NOMO-1 treated with dmso at 0.1 percent for 144 hours (cell line): ENCODE results near the gene OR2S2.

Experiments used
- DNase-seq: peaks from one replicate; lab custom pipeline; 2025; ENCODE audit not compliant: unreplicated experiment; lab: John Stamatoyannopoulos, UW

Gene OR2S2

GRCh38 chr9:35909687-35910612 is 48.0 kb downstream of the OR2S2 start:
- DNase-seq = no peak

DNA sequence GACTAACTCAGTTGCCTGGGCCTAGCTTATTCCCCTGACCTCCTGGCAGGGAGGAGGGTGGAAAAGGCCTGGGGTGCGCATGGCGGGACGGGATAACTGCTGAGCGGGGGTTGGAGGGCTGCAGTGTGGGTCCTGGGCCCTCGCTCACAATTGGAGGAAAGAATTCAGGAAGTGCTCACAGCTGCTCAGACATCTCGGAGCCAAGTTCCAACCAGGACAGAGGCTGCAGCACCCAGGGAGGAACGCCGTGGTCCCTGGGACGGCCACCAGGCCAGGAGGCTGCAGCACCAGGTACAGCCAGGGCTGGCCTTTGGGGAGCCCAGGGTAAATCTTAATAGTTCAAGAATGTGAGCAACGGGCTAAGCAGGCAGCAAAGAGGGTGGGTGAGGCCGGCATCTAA is 48.7 kb downstream of the OR2S2 start, which contains the start of gene SPAAR:
TSS of gene SPAAR (plus strand) at position 217 of the 400 bp plus-strand sequence. CDS start 974 bp downstream, outside the sequence.
- no peak for DNase-seq

DNA sequence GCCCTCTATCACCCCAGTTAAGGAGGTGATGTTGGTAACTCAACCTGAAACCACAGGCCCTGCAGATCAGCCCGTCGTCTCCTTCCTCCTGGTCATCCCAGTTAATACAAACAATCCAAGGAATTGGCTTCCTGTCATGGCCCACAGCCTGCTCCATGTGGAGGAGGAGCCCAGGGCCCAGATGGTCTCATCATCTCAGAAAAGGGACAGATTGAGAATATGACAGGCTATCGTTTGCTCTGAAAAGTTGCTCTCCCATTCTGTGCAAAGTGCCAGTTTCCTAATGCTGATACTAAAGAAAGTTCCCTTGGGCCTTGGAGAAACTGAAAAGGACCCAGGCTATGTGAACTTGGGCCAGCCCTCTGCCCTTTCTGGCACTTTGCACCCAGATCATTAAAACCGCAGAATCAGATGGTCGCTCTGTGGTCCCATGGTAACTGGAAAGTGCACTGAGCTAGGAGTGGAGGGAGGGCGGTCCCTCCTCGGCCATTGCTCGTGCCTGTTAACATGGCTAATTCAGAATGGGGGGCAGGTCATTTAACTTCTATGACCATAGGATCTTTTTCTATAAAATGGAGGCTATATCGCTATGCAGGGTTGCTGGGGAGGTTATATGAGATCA is 49.3 kb downstream of the OR2S2 start:
- DNase-seq = no peak

DNA sequence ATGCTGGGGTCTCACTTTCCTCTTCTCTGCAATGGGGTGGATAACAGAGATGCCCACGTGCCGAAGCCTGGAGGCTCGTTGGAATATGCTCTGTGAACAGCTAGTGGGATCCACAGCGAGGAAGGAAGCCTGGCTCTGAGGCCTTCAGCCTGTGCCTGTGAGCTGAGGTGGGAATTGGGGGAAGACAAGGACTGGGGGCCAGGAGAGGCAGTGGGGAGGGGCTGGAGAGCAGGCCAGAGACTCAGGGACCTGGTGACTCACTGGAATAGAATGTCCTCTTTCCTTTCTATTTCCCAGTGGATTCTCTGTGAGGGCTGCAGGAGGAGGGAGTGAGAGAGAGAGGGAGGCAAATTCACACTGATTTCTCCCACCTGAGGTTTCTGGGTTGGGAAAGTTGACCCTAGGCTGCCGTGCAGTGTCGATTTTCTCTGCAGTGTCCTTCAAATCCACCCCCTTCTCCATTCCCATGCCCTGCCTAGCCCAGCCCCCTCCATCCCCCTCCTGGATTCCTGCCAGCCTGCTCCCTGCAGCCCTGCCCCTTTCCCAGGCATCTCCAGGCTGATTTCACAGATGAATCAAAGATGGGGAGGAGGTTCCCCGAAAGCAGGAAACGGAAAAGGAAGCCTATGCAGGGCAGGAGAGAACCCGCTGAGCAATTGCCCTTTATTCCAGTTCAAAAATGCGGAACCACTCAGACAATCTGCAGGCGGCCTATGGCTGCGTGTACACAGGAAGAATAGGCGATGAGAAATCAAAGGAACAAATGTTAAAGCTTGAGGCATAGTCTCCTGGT is 50.0 kb downstream of the OR2S2 start:
- peak; percentile 27 for DNase-seq
